HL-60 (cell line): ENCODE results near the gene KLF6.

ENCODE experiments used
- CTCF ChIP-seq: IDR thresholded peaks from one replicate; pipeline ENCODE4 v1.5.1; 2011; ENCODE audit warnings: low read length, control low read depth, inconsistent platforms; ENCODE audit not compliant: insufficient read depth
- POLR2AphosphoS5 ChIP-seq: IDR thresholded peaks from 2 replicates; pipeline ENCODE4 v1.6.1; 2012; ENCODE audit warnings: low read depth

GRCh38 chr10:3778692-3779157, 6.3 kb downstream of the KLF6 start:
- TF ChIP-seq CTCF (no peak), POLR2AphosphoS5 (no peak)
